ENCODE results near the gene ADPRS.

- no peak for TF ChIP-seq EP300 (IDR thresholded peaks at IDR 0.05)
- no peak for TF ChIP-seq CTCF (IDR thresholded peaks at IDR 0.05)
- TF ChIP-seq POLR2A (IDR thresholded peaks at IDR 0.05): peak in 1 of 2 donors; percentile 1
Measured at GRCh38 chr1:36125129-36125991, 36.7 kb downstream of the ADPRS start, which contains the start of gene COL8A2.
